ENCODE results near the gene MPRIP.
"Not testable (repeated sequence)": the region's sequence is repeated elsewhere in the genome, so short reads cannot be mapped to it uniquely, and the experiment has no call there.

DNA sequence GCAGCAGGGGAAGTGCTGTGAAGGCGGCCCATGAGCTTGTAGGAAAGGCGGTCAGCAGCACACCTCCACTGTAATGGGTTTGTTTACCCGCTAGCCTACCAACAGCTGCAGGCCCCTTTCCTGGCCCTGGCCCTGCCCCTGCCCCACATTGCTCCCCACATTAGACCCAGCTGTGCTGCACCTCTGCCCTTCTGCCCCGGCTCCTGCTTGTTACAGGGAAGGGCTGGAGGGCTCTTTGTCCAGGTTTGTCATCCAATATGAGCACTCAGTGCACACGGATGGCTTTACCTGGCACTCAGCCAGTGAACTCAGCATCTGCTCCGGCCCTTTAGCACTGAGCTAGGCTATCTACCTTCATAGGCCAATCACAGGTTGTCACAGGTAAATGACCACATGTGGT lies 34.4 kb upstream of the MPRIP start:
- not testable (repeated sequence) for TF ChIP-seq YY1 (IDR thresholded peaks at IDR 0.05; ENCODE audit: low read depth); SIN3A (IDR thresholded peaks at IDR 0.05; ENCODE audit: borderline replicate concordance, low read depth, low read length); POLR2AphosphoS5 (IDR thresholded peaks at IDR 0.05; ENCODE audit: low read depth, low read length)
- TF ChIP-seq, protein P1, sequence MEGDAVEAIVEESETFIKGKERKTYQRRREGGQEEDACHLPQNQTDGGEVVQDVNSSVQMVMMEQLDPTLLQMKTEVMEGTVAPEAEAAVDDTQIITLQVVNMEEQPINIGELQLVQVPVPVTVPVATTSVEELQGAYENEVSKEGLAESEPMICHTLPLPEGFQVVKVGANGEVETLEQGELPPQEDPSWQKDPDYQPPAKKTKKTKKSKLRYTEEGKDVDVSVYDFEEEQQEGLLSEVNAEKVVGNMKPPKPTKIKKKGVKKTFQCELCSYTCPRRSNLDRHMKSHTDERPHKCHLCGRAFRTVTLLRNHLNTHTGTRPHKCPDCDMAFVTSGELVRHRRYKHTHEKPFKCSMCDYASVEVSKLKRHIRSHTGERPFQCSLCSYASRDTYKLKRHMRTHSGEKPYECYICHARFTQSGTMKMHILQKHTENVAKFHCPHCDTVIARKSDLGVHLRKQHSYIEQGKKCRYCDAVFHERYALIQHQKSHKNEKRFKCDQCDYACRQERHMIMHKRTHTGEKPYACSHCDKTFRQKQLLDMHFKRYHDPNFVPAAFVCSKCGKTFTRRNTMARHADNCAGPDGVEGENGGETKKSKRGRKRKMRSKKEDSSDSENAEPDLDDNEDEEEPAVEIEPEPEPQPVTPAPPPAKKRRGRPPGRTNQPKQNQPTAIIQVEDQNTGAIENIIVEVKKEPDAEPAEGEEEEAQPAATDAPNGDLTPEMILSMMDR (IDR thresholded peaks at IDR 0.05) = not testable (repeated sequence)
